ENCODE measurements around the gene ZIC1. TPM values are rescaled to one million over a fixed set of nuclear protein-coding genes. Genes with fewer than 3 reads are reported as not detected.

The ZIC1 gene
- polyA plus RNA-seq, 1 experiment, result 28.5 TPM

DNA sequence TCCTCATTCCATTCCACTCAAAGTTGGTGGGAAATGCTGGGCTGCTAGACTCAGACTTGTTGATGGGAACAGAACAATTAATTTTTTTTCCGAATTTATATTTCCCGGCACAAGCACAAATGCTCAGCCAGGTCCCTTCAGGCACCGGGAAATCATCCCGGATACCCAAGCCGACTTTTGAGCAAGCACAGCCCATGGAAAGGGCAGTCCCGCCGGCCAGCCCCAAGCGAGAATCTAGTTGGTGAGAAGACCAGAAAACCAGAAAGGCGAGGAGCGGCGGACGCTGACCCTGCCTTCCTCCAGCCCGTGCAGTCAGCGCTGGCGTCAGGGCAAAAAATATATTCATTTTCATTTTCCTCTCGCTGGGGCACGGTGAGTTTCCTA, 2.1 kb upstream of the ZIC1 start:
- Histone ChIP-seq H3K4me3 (ENCODE audit: low read depth, low read length) (no peak overlapping the region), H3K27me3 (ENCODE audit: control insufficient read depth, insufficient read depth, low read length) (peaks cover 19% of the 10 kb centered on the region), H3K36me3 (ENCODE audit: control insufficient read depth, insufficient read depth, low read length) (no peaks in the 10 kb centered on the region)
- ChIA-PET CTCF (no interaction called here), POLR2A (no interaction called here)
- TF ChIP-seq, protein P1, sequence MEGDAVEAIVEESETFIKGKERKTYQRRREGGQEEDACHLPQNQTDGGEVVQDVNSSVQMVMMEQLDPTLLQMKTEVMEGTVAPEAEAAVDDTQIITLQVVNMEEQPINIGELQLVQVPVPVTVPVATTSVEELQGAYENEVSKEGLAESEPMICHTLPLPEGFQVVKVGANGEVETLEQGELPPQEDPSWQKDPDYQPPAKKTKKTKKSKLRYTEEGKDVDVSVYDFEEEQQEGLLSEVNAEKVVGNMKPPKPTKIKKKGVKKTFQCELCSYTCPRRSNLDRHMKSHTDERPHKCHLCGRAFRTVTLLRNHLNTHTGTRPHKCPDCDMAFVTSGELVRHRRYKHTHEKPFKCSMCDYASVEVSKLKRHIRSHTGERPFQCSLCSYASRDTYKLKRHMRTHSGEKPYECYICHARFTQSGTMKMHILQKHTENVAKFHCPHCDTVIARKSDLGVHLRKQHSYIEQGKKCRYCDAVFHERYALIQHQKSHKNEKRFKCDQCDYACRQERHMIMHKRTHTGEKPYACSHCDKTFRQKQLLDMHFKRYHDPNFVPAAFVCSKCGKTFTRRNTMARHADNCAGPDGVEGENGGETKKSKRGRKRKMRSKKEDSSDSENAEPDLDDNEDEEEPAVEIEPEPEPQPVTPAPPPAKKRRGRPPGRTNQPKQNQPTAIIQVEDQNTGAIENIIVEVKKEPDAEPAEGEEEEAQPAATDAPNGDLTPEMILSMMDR (IDR thresholded peaks at IDR 0.05; ENCODE audit: insufficient read depth, low read depth, low read length), result no peak
- no peak for DNase-seq (ENCODE audit: low read depth)

DNA sequence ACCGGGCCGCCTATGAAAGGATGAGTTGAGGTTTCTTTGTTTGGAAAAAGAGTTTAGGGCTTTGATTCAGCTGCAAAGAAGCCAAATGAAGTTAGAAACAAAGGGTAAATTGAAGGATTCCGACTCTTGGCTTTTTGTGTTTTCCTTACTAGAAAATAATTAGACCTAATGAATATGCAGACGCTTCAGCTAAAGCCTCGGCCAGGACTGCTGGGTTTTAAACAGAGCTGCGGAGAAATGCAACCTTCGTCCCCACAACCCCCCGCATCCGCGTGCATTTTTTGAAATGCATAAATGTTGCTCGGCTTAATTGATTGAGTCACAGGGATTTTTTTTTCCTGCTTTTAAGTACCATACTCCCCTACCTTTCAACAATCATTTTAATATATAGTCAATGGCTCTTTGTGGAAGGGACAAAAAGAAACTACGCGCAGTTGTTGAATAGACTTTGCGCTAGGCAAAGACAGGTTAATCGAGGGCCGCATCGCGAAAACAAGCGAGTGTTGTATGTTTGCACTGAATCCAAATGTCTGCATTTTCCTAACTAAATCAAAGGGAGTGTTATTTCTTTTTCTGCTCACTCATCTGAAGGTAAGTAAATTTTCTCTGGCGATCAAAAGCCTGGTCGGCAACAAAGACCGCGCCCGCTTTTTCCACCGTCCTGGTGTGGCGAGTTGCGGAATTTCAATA, 1.5 kb upstream of the ZIC1 start:
- CTCF ChIA-PET, result no interaction called here
- POLR2A ChIA-PET, result no interaction called here

DNA sequence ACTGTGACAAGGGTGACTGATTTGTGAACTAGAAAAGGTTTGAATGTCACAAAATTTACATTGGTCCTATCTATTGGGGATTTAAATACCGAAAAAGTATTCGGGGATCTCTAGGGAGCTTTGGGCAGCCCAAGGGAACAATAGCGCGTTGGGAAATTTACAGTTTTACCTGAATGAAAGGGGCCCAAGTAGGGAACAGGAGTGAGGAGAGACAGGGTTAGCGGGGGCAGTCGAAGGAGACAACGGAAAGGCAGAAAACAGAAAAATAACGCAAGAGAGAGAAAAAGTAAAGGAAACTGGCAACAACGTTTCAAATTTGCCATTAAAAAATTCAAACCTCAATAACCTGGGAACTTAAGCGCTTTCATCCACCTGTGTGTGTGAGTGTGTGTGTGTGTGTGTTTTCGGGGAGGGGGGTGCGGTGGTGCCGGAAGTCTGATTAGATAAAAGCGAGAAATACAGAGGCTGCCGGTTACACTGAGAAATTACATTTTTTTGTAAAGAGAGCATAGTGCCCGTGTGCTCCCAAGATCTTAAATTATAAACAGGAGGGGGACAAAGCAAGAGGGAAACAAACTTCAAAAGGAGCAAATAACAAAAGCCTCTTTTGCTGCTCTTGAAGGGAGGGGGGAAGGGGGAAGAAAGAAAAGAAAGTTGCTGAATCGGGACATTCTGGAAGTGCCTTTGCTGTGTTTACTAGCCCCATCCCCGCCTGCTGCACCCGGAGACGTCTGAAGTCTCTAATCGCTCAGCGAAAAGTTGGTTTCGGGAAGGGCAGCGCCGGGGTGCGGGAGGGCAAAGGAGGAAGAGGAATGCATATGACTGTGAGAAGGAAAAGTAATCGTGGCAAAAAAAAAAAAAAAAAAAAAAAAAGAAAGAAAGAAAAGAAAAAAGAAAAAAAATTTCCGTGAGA, 721 bp upstream of the ZIC1 start:
- TF ChIP-seq, protein P1 (IDR thresholded peaks at IDR 0.05; ENCODE audit: insufficient read depth, low read depth, low read length), result no peak
- CTCF ChIA-PET, result no interaction called here
- POLR2A ChIA-PET, result interaction anchor here (0.7 kb wide), 3 partner anchors 17 to 247 kb away, joined by 3 to 29 read pairs (median 3); no protein-coding TSS in a partner anchor

More for the DNA sequence above, 1.5 kb upstream of the ZIC1 start:
- Histone ChIP-seq H3K36me3 (ENCODE audit: control insufficient read depth, insufficient read depth, low read length) (no peaks in the 10 kb centered on the region), H3K27me3 (ENCODE audit: control insufficient read depth, insufficient read depth, low read length) (peaks cover 20% of the 10 kb centered on the region), H3K4me3 (ENCODE audit: low read depth, low read length) (no peak overlapping the region)
- TF ChIP-seq, protein P1 (IDR thresholded peaks at IDR 0.05; ENCODE audit: insufficient read depth, low read depth, low read length), result no peak
- DNase-seq (ENCODE audit: low read depth), result no peak

DNA sequence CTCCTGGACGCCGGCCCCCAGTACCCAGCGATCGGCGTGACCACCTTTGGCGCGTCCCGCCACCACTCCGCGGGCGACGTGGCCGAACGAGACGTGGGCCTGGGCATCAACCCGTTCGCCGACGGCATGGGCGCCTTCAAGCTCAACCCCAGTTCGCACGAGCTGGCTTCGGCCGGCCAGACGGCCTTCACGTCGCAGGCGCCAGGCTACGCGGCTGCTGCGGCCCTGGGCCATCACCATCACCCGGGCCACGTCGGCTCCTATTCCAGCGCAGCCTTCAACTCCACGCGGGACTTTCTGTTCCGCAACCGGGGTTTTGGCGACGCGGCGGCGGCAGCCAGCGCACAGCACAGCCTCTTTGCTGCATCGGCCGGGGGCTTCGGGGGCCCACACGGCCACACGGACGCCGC, 956 bp downstream of the ZIC1 start:
- ChIA-PET CTCF (interaction anchor here (0.6 kb wide), 1 partner anchor 18 kb away, joined by 4 read pairs; no protein-coding TSS in a partner anchor), POLR2A (no interaction called here)
- peaks cover 20% of the 10 kb centered on the region for H3K27me3 ChIP-seq (ENCODE audit: control insufficient read depth, insufficient read depth, low read length)
- no peak for DNase-seq (ENCODE audit: low read depth)
- TF ChIP-seq, protein P1 (IDR thresholded peaks at IDR 0.05; ENCODE audit: insufficient read depth, low read depth, low read length), result no peak
- H3K4me3 ChIP-seq (ENCODE audit: low read depth, low read length), result peak overlapping the region; percentile 60
- H3K36me3 ChIP-seq (ENCODE audit: control insufficient read depth, insufficient read depth, low read length), result no peaks in the 10 kb centered on the region

More for the DNA sequence above, 721 bp upstream of the ZIC1 start:
- Histone ChIP-seq H3K36me3 (ENCODE audit: control insufficient read depth, insufficient read depth, low read length) (no peaks in the 10 kb centered on the region), H3K27me3 (ENCODE audit: control insufficient read depth, insufficient read depth, low read length) (peaks cover 20% of the 10 kb centered on the region), H3K4me3 (ENCODE audit: low read depth, low read length) (peak overlapping the region; percentile 60)
- no peak for DNase-seq (ENCODE audit: low read depth)

Data from BJ (cell line).